Measurements from ENCODE around the gene OR13C8. TPM values are rescaled to one million over a fixed set of nuclear protein-coding genes. Genes with fewer than 3 reads are reported as not detected.

Gene OR13C8
- total and polyA plus RNA-seq, 2 donors from 2014 or later: not detected

DNA sequence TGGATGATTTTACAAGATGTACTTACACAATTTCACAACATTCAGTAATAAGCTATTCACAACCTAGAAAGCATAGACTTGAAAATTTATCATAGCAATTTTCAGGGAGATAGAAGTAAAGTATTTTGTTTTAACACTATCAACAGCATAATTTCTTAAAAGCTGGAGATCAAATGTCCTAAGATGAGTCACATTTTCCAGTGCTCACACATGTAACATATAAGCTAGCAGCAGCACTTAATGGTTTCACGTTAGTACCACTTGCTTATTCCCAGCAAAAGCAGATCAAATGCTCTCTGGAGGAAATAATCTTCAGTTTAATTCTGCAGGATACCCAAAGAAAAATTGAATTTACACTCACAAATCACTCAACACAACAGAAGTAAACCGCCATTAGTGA lies 6.5 kb downstream of the OR13C8 start:
- H3K4me1 ChIP-seq (ENCODE audit: control insufficient read depth in 2 of 3, insufficient read depth in 2 of 3, low read depth in 1 of 3, low read length in 3 of 3): no peaks in the 10 kb centered on the region
- no peak for DNase-seq
- TF ChIP-seq, protein P1, sequence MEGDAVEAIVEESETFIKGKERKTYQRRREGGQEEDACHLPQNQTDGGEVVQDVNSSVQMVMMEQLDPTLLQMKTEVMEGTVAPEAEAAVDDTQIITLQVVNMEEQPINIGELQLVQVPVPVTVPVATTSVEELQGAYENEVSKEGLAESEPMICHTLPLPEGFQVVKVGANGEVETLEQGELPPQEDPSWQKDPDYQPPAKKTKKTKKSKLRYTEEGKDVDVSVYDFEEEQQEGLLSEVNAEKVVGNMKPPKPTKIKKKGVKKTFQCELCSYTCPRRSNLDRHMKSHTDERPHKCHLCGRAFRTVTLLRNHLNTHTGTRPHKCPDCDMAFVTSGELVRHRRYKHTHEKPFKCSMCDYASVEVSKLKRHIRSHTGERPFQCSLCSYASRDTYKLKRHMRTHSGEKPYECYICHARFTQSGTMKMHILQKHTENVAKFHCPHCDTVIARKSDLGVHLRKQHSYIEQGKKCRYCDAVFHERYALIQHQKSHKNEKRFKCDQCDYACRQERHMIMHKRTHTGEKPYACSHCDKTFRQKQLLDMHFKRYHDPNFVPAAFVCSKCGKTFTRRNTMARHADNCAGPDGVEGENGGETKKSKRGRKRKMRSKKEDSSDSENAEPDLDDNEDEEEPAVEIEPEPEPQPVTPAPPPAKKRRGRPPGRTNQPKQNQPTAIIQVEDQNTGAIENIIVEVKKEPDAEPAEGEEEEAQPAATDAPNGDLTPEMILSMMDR (IDR thresholded peaks at IDR 0.05; ENCODE audit: borderline replicate concordance, extremely low read depth, insufficient read depth): no peak
- no peak overlapping the region for H3K9ac ChIP-seq (ENCODE audit: low read length in 3 of 3)
- intact Hi-C loops (cut with DNase I): no loop called here
- H3K4me3 ChIP-seq (ENCODE audit: low read length in 3 of 3): no peak overlapping the region
- H3K9me3 ChIP-seq (ENCODE audit: control insufficient read depth in 2 of 3, insufficient read depth in 1 of 3, low read length in 3 of 3): peaks cover 0 to 2% (median 0%) of the 10 kb centered on the region in 3 donors
- no peaks in the 10 kb centered on the region for H3K27me3 ChIP-seq (ENCODE audit: control insufficient read depth, insufficient read depth, low read length)
- no peak overlapping the region for H3K27ac ChIP-seq (ENCODE audit: low read depth in 2 of 2, low read length in 2 of 2)
- no peak for FAIRE-seq
- no peaks in the 10 kb centered on the region for H3K36me3 ChIP-seq (ENCODE audit: control insufficient read depth in 2 of 3, insufficient read depth in 3 of 3, low read length in 3 of 3)

GRCh38 chr9:104577263-104577662 lies 8.3 kb downstream of the OR13C8 start:
- H3K9ac ChIP-seq (ENCODE audit: low read length in 3 of 3): no peak overlapping the region
- TF ChIP-seq, protein P1 (IDR thresholded peaks at IDR 0.05; ENCODE audit: borderline replicate concordance, extremely low read depth, insufficient read depth): no peak
- no peak for DNase-seq
- H3K36me3 ChIP-seq (ENCODE audit: control insufficient read depth in 2 of 3, insufficient read depth in 3 of 3, low read length in 3 of 3): no peaks in the 10 kb centered on the region
- peaks cover 0 to 2% (median 0%) of the 10 kb centered on the region in 3 donors for H3K9me3 ChIP-seq (ENCODE audit: control insufficient read depth in 2 of 3, insufficient read depth in 1 of 3, low read length in 3 of 3)
- no peak for FAIRE-seq
- H3K27me3 ChIP-seq (ENCODE audit: control insufficient read depth, insufficient read depth, low read length): no peaks in the 10 kb centered on the region
- intact Hi-C loops (cut with DNase I): no loop called here
- H3K4me3 ChIP-seq (ENCODE audit: low read length in 3 of 3): no peak overlapping the region
- H3K27ac ChIP-seq (ENCODE audit: low read depth in 2 of 2, low read length in 2 of 2): no peak overlapping the region
- H3K4me1 ChIP-seq (ENCODE audit: control insufficient read depth in 2 of 3, insufficient read depth in 2 of 3, low read depth in 1 of 3, low read length in 3 of 3): no peaks in the 10 kb centered on the region

GRCh38 chr9:104580562-104580961 lies 11.6 kb downstream of the OR13C8 start:
- TF ChIP-seq, protein P1 (IDR thresholded peaks at IDR 0.05; ENCODE audit: borderline replicate concordance, extremely low read depth, insufficient read depth): no peak
- Histone ChIP-seq H3K9ac (ENCODE audit: low read length in 3 of 3) (no peak overlapping the region), H3K9me3 (ENCODE audit: control insufficient read depth in 2 of 3, insufficient read depth in 1 of 3, low read length in 3 of 3) (no peaks in the 10 kb centered on the region), H3K36me3 (ENCODE audit: control insufficient read depth in 2 of 3, insufficient read depth in 3 of 3, low read length in 3 of 3) (no peaks in the 10 kb centered on the region), H3K27me3 (ENCODE audit: control insufficient read depth, insufficient read depth, low read length) (no peaks in the 10 kb centered on the region), H3K4me1 (ENCODE audit: control insufficient read depth in 2 of 3, insufficient read depth in 2 of 3, low read depth in 1 of 3, low read length in 3 of 3) (no peaks in the 10 kb centered on the region), H3K4me3 (ENCODE audit: low read length in 3 of 3) (no peak overlapping the region), H3K27ac (ENCODE audit: low read depth in 2 of 2, low read length in 2 of 2) (no peak overlapping the region)
- no peak for FAIRE-seq
- no peak for DNase-seq
- intact Hi-C loops (cut with DNase I): no loop called here

Measured in kidney (tissue), 14 donors.